HL-60 (cell line): ENCODE data around the gene PALLD.

Source experiments
- GABPA ChIP-seq: IDR thresholded peaks from 2 replicates; pipeline ENCODE4 v1.6.1; 2012; ENCODE audit warnings: low read depth
- POLR2AphosphoS5 ChIP-seq: IDR thresholded peaks from 2 replicates; pipeline ENCODE4 v1.6.1; 2012; ENCODE audit warnings: low read depth
- TF ChIP-seq, protein P1 (sequence below): IDR thresholded peaks from one replicate; pipeline ENCODE4 v1.5.1; 2011; ENCODE audit warnings: low read length, control low read depth, inconsistent platforms; ENCODE audit not compliant: insufficient read depth
- TF ChIP-seq, protein P2 (sequence below): IDR thresholded peaks from 2 replicates; pipeline ENCODE4 v1.6.1; 2012; ENCODE audit warnings: low read depth; ENCODE audit not compliant: insufficient replicate concordance

DNA sequence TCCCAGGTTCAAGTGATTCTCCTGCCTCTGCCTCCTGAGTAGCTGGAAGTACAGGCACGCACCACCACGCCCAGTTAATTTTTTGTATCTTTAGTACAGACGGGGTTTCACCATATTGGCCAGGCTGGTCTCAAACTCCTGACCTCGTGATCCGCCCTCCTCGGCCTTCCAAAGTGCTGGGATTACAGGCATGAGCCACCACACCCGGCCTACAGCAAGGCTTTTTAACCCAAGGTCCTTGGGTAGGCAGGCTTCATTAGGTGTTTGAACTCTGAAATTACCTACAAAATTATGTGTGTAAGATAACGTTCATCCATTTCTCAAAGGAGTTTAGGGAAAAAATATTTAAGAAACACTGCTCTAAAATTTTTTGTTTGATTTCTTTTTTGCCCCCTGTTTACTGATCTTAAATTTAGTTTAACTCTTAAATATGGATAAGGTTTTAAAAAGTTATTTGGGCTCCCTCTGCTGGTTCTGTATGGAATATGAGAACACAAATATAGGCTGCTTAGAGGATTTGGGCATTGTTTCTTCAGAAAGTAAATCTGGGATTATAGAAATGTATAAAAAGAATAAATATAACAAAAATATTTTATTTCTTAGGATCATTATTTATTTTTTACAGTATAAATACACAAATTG, 420.4 kb downstream of the PALLD start:
- TF ChIP-seq, protein P1, sequence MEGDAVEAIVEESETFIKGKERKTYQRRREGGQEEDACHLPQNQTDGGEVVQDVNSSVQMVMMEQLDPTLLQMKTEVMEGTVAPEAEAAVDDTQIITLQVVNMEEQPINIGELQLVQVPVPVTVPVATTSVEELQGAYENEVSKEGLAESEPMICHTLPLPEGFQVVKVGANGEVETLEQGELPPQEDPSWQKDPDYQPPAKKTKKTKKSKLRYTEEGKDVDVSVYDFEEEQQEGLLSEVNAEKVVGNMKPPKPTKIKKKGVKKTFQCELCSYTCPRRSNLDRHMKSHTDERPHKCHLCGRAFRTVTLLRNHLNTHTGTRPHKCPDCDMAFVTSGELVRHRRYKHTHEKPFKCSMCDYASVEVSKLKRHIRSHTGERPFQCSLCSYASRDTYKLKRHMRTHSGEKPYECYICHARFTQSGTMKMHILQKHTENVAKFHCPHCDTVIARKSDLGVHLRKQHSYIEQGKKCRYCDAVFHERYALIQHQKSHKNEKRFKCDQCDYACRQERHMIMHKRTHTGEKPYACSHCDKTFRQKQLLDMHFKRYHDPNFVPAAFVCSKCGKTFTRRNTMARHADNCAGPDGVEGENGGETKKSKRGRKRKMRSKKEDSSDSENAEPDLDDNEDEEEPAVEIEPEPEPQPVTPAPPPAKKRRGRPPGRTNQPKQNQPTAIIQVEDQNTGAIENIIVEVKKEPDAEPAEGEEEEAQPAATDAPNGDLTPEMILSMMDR = peak; percentile 8
- TF ChIP-seq POLR2AphosphoS5 (no peak), GABPA (no peak)
- TF ChIP-seq, protein P2, sequence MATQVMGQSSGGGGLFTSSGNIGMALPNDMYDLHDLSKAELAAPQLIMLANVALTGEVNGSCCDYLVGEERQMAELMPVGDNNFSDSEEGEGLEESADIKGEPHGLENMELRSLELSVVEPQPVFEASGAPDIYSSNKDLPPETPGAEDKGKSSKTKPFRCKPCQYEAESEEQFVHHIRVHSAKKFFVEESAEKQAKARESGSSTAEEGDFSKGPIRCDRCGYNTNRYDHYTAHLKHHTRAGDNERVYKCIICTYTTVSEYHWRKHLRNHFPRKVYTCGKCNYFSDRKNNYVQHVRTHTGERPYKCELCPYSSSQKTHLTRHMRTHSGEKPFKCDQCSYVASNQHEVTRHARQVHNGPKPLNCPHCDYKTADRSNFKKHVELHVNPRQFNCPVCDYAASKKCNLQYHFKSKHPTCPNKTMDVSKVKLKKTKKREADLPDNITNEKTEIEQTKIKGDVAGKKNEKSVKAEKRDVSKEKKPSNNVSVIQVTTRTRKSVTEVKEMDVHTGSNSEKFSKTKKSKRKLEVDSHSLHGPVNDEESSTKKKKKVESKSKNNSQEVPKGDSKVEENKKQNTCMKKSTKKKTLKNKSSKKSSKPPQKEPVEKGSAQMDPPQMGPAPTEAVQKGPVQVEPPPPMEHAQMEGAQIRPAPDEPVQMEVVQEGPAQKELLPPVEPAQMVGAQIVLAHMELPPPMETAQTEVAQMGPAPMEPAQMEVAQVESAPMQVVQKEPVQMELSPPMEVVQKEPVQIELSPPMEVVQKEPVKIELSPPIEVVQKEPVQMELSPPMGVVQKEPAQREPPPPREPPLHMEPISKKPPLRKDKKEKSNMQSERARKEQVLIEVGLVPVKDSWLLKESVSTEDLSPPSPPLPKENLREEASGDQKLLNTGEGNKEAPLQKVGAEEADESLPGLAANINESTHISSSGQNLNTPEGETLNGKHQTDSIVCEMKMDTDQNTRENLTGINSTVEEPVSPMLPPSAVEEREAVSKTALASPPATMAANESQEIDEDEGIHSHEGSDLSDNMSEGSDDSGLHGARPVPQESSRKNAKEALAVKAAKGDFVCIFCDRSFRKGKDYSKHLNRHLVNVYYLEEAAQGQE = no peak
